Measurements from ENCODE around the gene PLCL2.
A peak's percentile ranks its signal among the peaks of the same experiment; 100 is the strongest.
"Not testable (repeated sequence)": the region's sequence is repeated elsewhere in the genome, so short reads cannot be mapped to it uniquely, and the experiment has no call there.

PLCL2 gene

GRCh38 chr3:17091910-17092582 is 207.3 kb downstream of the PLCL2 start:
- no peak overlapping the region for H3K27ac Mint-ChIP-seq
- DNase-seq = no peak
- no peak overlapping the region for H3K4me3 Mint-ChIP-seq
- H3K27me3 Mint-ChIP-seq = no peaks in the 10 kb centered on the region
- H3K9me3 Mint-ChIP-seq = no peaks in the 10 kb centered on the region
- peaks cover 26% of the 10 kb centered on the region for H3K4me1 Mint-ChIP-seq
- peaks cover 16% of the 10 kb centered on the region for H3K36me3 Mint-ChIP-seq (ENCODE audit: low read depth)
- ATAC-seq = no peak

DNA sequence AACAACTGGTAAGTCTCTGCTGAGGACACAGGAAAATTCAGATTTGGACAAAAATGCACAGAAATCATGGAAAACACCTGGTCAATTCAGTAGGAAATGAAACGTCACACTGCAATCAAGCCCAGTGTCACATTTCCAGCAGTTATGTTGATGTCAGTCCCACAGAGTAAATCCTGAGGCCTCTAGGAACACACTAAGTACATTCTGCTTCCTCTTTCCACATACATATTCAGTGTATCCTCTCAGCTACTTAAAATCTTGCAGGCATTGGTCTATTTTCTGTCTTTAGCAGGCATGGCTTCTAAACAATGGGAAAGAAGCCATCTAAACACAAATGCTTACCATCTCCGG is 207.8 kb downstream of the PLCL2 start:
- H3K27me3 Mint-ChIP-seq = no peaks in the 10 kb centered on the region
- ATAC-seq = no peak
- DNase-seq = no peak
- no peak overlapping the region for H3K27ac Mint-ChIP-seq
- H3K4me1 Mint-ChIP-seq = peaks cover 21% of the 10 kb centered on the region
- no peak overlapping the region for H3K4me3 Mint-ChIP-seq
- H3K36me3 Mint-ChIP-seq (ENCODE audit: low read depth) = peaks cover 14% of the 10 kb centered on the region
- H3K9me3 Mint-ChIP-seq = no peaks in the 10 kb centered on the region

- DNase-seq (no peak), ATAC-seq (no peak)
- H3K36me3 Mint-ChIP-seq (ENCODE audit: low read depth) = peaks cover 12% of the 10 kb centered on the region
- H3K4me1 Mint-ChIP-seq = peaks cover 2% of the 10 kb centered on the region
- H3K9me3 Mint-ChIP-seq = no peaks in the 10 kb centered on the region
- no peak overlapping the region for H3K27ac Mint-ChIP-seq
- no peaks in the 10 kb centered on the region for H3K27me3 Mint-ChIP-seq
- H3K4me3 Mint-ChIP-seq = no peak overlapping the region
These were observed 209.8 kb downstream of the PLCL2 start for GRCh38 chr3:17094551-17094950.

GRCh38 chr3:17103579-17103978 is 218.8 kb downstream of the PLCL2 start:
- H3K4me3 Mint-ChIP-seq = no peak overlapping the region
- no peaks in the 10 kb centered on the region for H3K27me3 Mint-ChIP-seq
- DNase-seq (no peak), ATAC-seq (no peak)
- H3K36me3 Mint-ChIP-seq (ENCODE audit: low read depth) = peaks cover 6% of the 10 kb centered on the region
- peaks cover 40% of the 10 kb centered on the region for H3K9me3 Mint-ChIP-seq
- H3K27ac Mint-ChIP-seq = no peak overlapping the region
- H3K4me1 Mint-ChIP-seq = peaks cover 2% of the 10 kb centered on the region

DNA sequence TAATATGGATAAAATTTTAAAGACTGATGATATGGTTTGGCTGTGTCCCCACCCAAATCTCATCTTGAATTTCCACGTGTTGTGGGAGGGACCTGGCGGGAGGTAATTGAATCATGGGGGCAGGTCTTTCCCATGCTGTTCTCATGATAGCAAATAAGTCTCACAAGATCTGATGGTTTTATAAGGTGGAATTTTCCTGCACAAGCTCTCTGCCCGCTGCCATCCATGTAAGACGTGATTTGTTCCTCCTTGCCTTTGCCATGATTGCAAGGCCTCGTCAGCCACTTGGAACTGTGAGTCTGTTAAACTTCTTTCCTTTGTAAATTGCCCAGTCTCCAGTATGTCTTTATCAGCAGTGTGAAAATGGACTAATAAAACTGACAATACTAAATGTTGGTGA is 222.0 kb downstream of the PLCL2 start:
- DNase-seq; H3K4me3 Mint-ChIP-seq; H3K36me3 Mint-ChIP-seq (ENCODE audit: low read depth); H3K27me3 Mint-ChIP-seq; H3K27ac Mint-ChIP-seq; ATAC-seq: not testable (repeated sequence)
- Mint-ChIP-seq H3K9me3 (peaks cover 26% of the 10 kb centered on the region), H3K4me1 (peaks cover 13% of the 10 kb centered on the region)

GRCh38 chr3:17110660-17111396 is 226.1 kb downstream of the PLCL2 start:
- no peaks in the 10 kb centered on the region for H3K27me3 Mint-ChIP-seq
- peaks cover 9% of the 10 kb centered on the region for H3K9me3 Mint-ChIP-seq
- H3K27ac Mint-ChIP-seq = no peak overlapping the region
- ATAC-seq (peak; percentile 69), DNase-seq (no peak)
- no peaks in the 10 kb centered on the region for H3K36me3 Mint-ChIP-seq (ENCODE audit: low read depth)
- no peak overlapping the region for H3K4me3 Mint-ChIP-seq
- H3K4me1 Mint-ChIP-seq = peaks cover 11% of the 10 kb centered on the region

- ATAC-seq (peak; percentile 57), DNase-seq (no peak)
- H3K36me3 Mint-ChIP-seq (ENCODE audit: low read depth) = no peaks in the 10 kb centered on the region
- no peak overlapping the region for H3K27ac Mint-ChIP-seq
- no peak overlapping the region for H3K4me3 Mint-ChIP-seq
- H3K4me1 Mint-ChIP-seq = peaks cover 11% of the 10 kb centered on the region
- H3K9me3 Mint-ChIP-seq = peaks cover 5% of the 10 kb centered on the region
- H3K27me3 Mint-ChIP-seq = no peaks in the 10 kb centered on the region
These were observed 226.8 kb downstream of the PLCL2 start for GRCh38 chr3:17111586-17111985.

DNA sequence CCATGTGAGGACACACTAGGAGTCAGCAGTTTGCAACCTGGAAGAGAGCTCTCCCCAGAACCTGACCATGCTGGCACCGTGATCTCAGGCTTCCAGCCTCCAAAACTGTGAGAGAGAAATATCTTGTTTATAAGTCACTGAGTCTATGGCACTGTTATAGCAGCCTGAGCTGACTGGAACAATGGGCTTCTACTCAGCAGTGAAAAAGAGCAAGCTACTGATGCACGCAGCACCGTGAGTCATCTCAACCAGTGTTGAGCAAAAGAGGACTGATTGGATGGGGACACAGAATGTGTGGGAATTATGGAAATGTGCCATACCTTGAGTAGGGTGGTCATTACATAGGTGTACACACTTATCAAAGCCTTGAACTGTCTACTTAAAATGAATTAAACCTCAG is 230.4 kb downstream of the PLCL2 start:
- Mint-ChIP-seq H3K4me1 (peaks cover 11% of the 10 kb centered on the region), H3K27ac (no peak overlapping the region), H3K36me3 (ENCODE audit: low read depth) (no peaks in the 10 kb centered on the region), H3K4me3 (no peak overlapping the region), H3K9me3 (no peaks in the 10 kb centered on the region), H3K27me3 (no peaks in the 10 kb centered on the region)
- no peak for DNase-seq
- no peak for ATAC-seq

DNA sequence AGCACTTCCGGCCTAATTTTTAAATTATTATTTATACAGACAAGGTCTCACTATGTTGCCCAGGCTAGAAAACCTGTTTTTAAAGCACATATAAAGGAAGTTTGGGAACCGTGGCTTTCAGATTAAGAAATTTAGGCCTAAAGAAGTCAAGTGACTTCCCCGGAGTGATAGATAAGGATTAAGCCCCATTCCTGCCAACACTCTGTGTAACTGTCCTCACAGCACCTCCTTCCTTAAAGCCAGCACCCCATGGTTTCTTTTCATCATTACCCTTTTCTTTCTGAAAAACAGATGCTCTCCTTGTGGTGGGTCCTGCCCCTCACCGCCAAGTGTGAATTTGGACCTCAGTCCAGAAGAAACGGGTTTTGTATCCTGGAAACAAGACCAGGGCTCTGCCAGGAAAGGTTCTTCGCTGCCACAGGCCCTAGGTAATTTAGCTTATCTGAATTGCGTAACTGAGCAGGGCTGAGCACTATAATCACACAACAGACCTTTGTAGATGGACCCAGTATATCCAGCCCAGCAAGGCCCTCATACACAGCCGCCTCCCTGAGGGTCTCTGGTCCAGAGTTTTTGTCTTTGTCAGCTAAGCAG is 231.3 kb downstream of the PLCL2 start:
- Mint-ChIP-seq H3K4me3 (no peak overlapping the region), H3K27ac (no peak overlapping the region), H3K9me3 (no peaks in the 10 kb centered on the region), H3K4me1 (peaks cover 6% of the 10 kb centered on the region), H3K27me3 (no peaks in the 10 kb centered on the region), H3K36me3 (ENCODE audit: low read depth) (no peaks in the 10 kb centered on the region)
- ATAC-seq (no peak), DNase-seq (no peak)

DNA sequence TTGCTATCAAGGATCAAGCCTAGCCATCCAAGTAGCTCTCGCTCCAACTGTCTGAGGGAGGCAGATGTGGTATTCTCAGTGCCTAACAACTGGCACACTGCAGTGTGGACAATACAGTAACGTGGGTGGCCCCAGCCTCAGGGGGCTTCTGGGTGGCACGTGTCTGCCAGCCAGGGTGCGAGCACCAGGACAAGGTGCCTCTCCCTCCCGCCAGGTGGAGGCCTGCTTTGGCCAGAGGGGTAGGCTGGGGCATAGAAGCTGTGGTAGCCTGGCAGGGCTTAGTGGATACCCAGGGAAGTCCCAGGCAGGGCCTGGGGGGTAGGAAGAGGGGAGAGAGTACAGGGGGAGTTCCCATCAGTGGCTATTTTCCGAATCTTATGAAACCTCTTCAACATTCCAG is 234.0 kb downstream of the PLCL2 start:
- H3K27ac Mint-ChIP-seq = no peak overlapping the region
- ATAC-seq (no peak), DNase-seq (no peak)
- H3K4me1 Mint-ChIP-seq = no peaks in the 10 kb centered on the region
- H3K36me3 Mint-ChIP-seq (ENCODE audit: low read depth) = peaks cover 3% of the 10 kb centered on the region
- no peak overlapping the region for H3K4me3 Mint-ChIP-seq
- H3K9me3 Mint-ChIP-seq = peaks cover 7% of the 10 kb centered on the region
- no peaks in the 10 kb centered on the region for H3K27me3 Mint-ChIP-seq

DNA sequence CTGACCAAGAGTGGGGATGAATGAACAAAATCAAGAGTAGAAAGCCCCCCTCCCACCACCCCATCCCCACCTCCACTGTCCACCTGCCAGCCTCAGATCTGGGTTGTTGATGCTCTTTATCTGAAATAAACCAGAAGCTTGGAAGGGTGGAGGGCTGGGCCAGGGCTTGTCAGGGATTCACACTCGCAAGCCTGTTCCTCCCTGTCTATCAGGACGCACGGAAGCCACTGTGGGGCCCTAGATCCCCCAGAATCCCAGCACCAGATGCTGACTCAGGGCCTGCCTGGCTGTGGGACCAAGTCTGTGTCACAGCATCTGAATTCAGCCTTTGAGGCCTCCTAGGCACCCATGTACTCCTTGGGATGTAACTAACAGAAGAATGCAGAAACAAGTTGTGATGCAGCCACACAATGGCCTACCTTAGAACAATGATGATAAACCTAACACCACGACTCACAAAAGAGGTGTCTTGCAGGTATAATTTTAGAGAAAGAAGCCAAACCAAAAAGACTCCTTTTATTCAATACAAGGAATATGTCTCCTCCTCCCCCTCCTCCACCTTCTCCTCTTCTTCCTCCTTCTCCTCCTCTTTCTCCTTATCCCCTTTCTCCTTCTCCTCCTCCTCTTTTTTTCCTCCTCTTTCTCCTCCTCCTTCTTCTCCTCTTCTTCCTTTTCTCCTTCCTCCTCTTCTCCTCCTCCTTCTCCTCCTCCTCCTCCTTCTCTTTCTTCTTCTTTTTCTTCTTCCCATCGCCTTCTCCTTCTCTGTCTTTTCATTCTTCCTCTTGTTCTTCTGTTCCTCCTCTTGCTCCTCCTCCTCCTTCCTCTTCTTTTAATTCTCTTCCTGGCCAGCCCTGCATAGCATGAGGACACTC is 234.7 kb downstream of the PLCL2 start:
- no peaks in the 10 kb centered on the region for H3K27me3 Mint-ChIP-seq
- H3K9me3 Mint-ChIP-seq = peaks cover 7% of the 10 kb centered on the region
- H3K27ac Mint-ChIP-seq = no peak overlapping the region
- peaks cover 3% of the 10 kb centered on the region for H3K36me3 Mint-ChIP-seq (ENCODE audit: low read depth)
- ATAC-seq (no peak), DNase-seq (no peak)
- no peaks in the 10 kb centered on the region for H3K4me1 Mint-ChIP-seq
- H3K4me3 Mint-ChIP-seq = no peak overlapping the region

GRCh38 chr3:17120115-17120514 is 235.4 kb downstream of the PLCL2 start:
- Mint-ChIP-seq H3K27me3 (no peaks in the 10 kb centered on the region), H3K4me1 (no peaks in the 10 kb centered on the region), H3K27ac (no peak overlapping the region), H3K36me3 (ENCODE audit: low read depth) (peaks cover 3% of the 10 kb centered on the region), H3K4me3 (no peak overlapping the region), H3K9me3 (peaks cover 7% of the 10 kb centered on the region)
- DNase-seq (no peak), ATAC-seq (no peak)

DNA sequence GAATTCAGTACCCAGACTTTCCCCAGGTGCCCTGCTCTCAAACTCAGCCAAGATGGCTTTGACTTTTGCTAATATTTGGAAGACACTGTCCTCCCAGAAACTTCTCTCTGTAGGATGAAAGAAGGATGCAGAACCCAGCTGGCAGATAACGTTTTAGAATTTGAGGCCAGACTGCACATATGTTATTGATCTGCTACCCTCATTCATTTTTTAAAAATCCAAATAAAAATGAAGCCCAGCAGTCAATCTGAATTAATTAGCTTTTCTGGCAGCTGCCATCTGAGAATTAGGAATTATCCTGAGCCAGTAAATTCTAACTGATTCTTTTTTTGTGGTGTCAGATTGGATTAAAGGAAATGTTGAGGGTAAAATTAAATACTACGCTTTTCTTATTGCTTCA is 236.6 kb downstream of the PLCL2 start:
- no peaks in the 10 kb centered on the region for H3K4me1 Mint-ChIP-seq
- H3K4me3 Mint-ChIP-seq = no peak overlapping the region
- H3K27me3 Mint-ChIP-seq = no peaks in the 10 kb centered on the region
- no peak overlapping the region for H3K27ac Mint-ChIP-seq
- H3K36me3 Mint-ChIP-seq (ENCODE audit: low read depth) = peaks cover 3% of the 10 kb centered on the region
- H3K9me3 Mint-ChIP-seq = peaks cover 7% of the 10 kb centered on the region
- no peak for ATAC-seq
- DNase-seq = no peak

DNA sequence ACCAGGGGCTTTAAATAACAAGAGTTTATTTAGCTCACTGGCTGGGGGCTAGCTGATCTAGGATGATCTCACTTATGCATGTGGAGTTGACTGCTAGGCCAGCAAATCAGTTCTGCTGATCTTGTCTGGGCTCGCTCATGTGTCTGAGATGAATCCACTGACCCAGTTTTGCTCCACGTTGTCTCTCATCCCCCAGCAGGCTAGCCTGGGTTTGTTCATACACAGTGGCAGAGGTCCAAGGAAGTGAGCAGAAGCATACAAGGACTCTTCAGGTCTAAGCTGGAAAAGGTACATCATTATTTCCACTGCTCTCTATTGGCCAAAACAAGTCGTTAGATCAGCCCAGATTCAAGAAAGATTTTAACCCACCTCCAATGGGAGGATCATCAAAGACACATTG is 238.0 kb downstream of the PLCL2 start:
- ATAC-seq (no peak), DNase-seq (no peak)
- Mint-ChIP-seq H3K36me3 (ENCODE audit: low read depth) (peaks cover 3% of the 10 kb centered on the region), H3K27me3 (no peaks in the 10 kb centered on the region), H3K4me1 (no peaks in the 10 kb centered on the region), H3K9me3 (peaks cover 13% of the 10 kb centered on the region), H3K4me3 (no peak overlapping the region), H3K27ac (no peak overlapping the region)

All from activated naive CD8-positive, alpha-beta T cell treated with anti-CD3 and anti-CD28 coated beads, Interleukin-2, amount 50 U/mL, for 24 hours (primary cell).